HUDEP-2 (cell line): Measurements from ENCODE around the gene SHE.
"Not testable (repeated sequence)": the region's sequence is repeated elsewhere in the genome, so short reads cannot be mapped to it uniquely, and the experiment has no call there.

Source experiments
- DNase-seq, 76 experiments: peaks; one replicate each; lab custom pipeline; 2025; ENCODE audit not compliant: unreplicated experiment in 76 of 76; lab: John Stamatoyannopoulos, UW

The SHE gene

DNA sequence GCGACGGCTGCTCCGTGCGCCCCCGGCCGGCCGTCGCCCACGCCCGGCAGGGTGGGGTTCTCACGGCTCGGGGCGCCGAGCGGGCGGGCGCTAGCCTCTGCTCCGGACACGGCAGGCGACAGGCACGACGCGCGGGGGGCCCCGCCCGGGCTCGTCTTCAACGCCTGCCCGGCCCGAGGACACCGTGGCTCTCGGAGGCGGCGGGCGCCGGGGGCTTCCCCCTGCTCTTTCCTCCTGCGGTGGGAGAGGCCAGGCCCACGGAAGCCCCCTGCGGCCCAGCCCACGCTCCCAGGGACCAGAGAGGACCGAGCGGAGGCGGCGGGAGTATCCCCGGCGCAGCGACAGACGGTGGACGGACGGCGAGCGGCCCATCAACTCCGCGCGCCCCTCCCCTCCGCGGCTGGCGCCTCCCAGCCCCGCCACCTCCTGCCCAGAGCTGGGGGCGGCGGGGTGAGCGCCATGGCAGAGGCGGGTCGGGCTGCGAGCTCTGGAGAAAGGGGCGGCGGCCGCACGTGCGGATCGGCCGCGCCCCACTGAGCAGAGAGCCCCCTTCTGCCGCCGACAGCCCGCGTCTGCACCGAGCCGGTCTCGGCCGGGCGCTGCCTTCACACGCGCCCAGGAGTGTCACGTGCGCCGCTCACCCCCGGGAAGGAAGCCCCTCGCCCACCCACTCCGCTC is at the start of gene SHE, which contains the start of gene TDRD10:
Gene SHE, minus strand, starts transcription at position 347 of the 678 bp plus-strand sequence. CDS start 386 bp downstream, outside the sequence.
Gene TDRD10, plus strand, starts transcription at position 154 of the 678 bp plus-strand sequence. CDS start 4,685 bp downstream, outside the sequence.
- peak in 39 of 76 experiments; percentile 8 to 75 (median 41) for DNase-seq

GRCh38 chr1:154551474-154551873 is 49.3 kb upstream of the SHE start:
- no peak for DNase-seq

- no peak for DNase-seq
Measured at GRCh38 chr1:154550657-154551056, 48.4 kb upstream of the SHE start.

DNA sequence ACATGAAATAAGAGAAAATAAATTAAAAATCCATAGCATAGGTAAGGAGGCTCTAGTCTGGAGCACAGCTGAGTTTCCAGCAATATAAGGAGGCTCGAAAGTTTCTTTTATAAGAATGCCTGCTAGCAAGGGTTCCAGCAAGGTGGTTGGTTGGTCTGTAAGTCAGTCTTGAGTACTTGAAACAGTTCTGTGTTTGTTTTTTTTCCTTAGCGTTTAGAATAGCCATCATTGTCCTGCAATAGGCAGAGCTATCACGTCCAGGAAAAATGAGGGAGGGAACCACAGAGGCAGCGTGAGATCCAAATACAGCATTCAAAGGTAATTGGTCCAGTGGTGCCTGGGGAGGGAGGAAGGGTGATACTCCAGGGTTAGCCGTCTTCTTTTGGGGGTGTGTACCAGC is 47.9 kb upstream of the SHE start:
- no peak for DNase-seq

GRCh38 chr1:154549202-154549770 is 47.1 kb upstream of the SHE start:
- DNase-seq = no peak

DNA sequence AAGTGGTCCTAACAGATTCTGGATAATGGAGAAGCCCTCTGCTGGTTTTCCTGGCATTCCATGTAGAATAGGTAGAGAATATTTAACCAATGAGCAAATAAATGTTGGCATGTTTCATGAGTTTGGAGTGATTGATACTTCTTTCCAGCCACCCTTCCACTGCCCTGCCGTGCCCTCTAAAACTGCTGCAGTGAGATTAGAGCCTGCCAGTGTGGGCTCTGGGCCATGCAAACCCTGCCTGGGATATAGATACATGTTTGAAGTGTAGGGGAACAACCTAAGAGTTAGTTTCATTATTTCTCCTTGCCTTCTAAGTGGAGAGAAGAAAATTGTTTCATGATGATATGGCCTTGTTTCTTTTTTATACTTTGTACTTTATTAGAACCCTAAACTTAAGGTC is 45.8 kb upstream of the SHE start:
- DNase-seq = peak in 63 of 76 experiments; percentile 4 to 79 (median 49)

DNA sequence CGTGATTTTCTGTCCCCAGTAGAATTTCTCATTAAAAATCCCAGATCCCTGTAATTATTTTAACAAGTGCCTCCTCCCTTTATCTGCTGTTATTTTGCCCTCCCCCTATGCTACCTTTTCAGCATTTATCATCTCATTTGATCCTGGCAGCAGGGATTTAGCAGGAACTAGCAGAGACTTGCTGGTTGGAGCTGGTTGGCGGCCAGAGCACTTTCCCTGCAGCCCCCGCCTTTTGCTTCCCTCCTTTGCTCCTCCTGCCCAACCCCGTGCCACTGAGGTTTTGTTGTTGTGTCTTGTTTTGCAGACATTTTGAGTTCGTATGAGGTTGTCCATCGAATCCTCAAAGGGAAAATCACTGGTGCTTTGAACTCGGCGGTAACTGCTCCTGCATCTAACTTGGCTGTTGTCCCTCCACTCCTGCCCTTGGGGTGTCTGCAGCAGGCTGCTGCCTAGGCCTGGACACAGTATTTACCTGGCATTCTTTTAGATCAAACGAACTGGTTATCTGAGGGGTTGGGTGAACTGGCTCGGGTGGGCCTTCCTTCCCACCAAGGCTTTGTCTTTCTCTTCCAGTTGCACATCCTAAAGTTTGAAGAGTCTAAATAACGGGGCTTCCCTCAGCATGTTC is 45.0 kb upstream of the SHE start:
- no peak for DNase-seq

DNA sequence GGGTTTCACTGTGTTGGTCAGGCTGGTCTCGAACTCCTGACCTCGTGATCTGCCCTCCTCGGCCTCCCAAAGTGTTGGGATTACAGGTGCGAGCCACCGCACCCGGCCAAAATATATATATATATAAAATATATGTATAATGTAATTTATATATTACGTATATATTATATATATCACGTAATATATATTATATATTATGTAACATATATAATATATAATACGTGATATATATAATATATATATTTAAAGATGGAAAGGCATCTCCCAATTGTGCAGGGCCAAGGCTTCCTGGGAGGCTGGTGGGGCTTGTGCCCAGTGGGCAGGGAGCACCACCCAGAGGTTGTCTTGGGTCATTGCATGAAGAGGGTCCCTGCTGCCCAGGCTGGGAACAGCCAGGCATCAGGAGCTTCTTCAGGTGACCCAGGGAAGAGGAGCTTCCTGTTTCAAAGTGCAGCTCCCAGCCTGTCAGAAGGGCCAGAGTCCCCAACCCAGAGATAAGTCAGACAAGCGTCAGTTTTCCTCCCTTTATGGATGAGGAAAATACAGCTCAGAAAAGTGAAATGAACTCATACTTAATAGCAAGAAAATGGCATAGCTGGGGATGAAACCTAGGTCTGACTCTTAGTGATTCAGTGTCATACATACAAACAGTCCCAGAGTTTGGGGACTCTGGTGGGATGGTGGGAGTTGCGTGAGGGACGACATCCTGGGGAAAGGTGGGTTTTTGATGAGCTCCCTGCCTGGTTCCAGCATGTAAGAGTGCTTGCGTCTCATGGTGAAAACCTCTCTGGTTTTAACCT is 44.3 kb upstream of the SHE start:
- DNase-seq = peak in 60 of 76 experiments; percentile 2 to 74 (median 46)

GRCh38 chr1:154541231-154541630 is 39.0 kb upstream of the SHE start:
- no peak for DNase-seq

- no peak for DNase-seq
Measured at GRCh38 chr1:154539486-154540483, 37.6 kb upstream of the SHE start.

DNA sequence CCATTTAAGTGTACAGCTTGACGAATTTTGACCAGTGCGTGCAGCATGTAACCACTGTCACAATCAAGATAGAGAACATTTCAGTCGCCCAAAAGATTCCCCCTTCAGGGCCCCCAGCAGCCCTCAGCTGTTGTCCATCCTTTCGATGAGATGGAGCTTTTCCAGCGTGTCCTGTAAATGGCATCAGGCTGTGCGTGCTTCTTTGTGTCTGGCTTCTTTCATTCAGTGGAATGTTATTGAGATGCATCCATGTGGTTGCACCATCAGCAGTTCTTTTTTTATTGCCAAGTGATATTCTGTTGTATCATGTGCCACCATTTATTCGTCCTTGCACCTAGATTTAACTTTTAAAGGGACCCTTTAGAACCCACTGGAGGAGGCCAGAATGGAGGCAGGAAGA is 34.4 kb upstream of the SHE start:
- DNase-seq = no peak

DNA sequence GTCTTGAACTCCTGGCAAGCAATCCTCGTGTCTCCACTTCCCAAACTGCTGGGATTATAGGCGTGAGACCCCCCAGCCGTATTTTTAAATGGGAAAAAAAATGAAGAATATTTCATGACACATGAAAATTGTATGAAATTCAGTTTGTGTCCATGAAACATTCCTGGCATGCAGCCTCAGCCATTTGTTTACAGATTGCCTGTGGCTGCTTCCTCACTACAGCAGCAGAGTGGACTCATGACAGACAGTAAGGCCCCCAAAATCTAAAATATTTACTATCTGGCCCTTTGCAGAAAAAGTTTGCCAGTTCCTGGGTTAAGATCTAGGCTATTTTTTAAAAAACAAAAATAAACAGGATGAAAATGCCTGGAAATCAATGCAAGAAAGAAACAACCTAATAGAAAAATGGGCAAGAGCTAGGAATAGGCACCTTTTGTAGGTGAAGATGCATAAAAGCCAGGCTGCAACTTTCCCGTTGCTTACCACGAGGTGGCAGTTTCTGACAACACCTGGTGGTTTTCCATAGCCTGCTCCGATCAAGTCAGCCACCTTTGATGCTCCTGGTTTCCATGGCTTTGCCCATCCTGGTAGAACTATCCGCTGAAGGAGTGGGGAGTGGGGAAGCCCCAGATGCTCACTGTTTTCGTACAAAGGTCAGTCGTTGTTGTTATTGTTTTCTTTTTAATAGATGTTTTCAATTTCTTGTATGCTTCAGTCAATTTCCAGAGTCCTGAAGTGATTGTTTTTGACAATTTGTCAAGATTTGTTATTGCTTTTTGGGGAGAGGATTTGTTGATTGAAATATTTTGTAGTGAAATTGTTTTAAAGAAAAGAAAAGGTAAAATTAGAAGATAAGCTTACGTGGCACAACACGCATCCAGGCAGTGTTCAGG is 32.0 kb upstream of the SHE start:
- DNase-seq = peak in 1 of 76 experiments; percentile 6

GRCh38 chr1:154531950-154532349 is 29.7 kb upstream of the SHE start:
- not testable (repeated sequence) for DNase-seq

DNA sequence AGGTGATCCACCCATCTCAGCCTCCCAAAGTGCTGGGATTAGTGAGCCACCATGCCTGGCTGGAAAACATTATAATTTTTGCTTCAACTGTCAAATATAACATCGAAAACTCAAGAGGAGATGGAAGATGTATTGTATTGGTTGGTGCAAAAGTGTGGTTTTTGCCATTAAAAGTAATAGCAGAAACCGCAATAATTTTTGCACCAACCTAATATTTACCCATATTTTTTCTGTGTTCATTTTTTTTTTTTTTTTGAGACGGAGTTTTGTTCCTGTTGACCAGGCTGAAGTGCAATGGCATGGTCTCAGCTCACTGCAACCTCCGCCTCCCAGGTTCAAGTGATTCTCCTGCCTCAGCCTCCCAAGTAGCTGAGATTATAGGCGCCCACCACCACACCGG is 27.1 kb upstream of the SHE start:
- no peak for DNase-seq

GRCh38 chr1:154527192-154527591 is 25.0 kb upstream of the SHE start:
- DNase-seq = no peak

GRCh38 chr1:154524881-154525280 is 22.7 kb upstream of the SHE start:
- no peak for DNase-seq

DNA sequence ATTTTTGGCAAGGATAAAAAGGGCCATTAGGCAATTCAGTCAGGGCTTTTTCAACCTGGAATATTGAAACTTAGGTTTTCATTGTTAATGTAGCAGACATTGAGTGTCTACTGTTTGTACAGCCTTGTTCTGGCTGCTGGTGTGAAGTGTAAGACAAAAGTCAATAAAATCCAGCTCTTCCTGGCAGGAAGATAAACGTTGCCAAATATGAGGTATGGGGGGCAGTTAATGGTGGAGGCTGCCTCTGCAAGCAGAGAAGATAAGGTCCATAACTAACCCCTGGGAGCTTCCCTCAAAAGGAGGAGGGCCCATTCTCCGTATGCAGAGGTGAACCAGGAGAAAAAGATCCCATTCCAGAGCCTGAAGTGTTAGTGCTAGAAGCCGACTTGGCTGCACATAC is 19.5 kb upstream of the SHE start:
- DNase-seq = no peak

- peak in 38 of 76 experiments; percentile 4 to 61 (median 24) for DNase-seq
Measured at GRCh38 chr1:154520333-154520732, 18.1 kb upstream of the SHE start.

DNA sequence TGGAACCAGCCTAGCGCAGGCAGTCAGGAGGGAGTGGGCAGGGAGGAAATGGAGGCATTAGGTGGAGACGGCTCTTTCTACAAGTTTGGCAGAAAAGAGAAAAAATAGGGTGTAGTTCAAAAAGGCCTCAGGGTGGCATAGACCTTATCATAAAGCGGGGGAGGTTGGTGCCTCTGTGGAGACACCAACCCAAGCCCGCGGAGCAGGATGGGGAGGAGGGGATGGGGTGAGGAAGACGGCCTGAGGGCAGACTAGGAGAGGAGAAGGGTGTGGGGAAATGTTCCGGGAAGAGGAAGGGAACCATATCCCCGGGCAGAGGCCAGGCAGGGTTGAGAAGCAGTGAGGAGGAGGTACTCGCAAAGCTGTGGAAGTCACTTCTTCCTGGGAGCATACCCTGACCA is 17.4 kb upstream of the SHE start:
- DNase-seq = peak in 71 of 76 experiments; percentile 14 to 85 (median 57)
